GM12878 (cell line): ENCODE measurements around the gene OR6P1. TPM values are rescaled to one million over a fixed set of nuclear protein-coding genes. Genes with fewer than 3 reads are reported as not detected.

ENCODE experiments used
- ATAC-seq: fragments of 200-7000 bp; cut with Tn5 transposase; 3 replicates; pipeline ENCODE4 v1.9.1; 2020; ENCODE audit warnings: mild to moderate bottlenecking, moderate library complexity
- BruUV-seq: library from RNA; stranded (reverse); fragments of 400-500 nt; replicated peaks from 2 replicates; lab custom pipeline; 2021; lab: Mats Ljungman, UMichigan
- CTCF ChIA-PET: fragments of 300-600 bp; sonication (Branson Sonifier 250); formaldehyde crosslinking; extraction: SDS; loops from one replicate; lab custom pipeline; 2021; ENCODE audit warnings: inconsistent platforms; lab: Yijun Ruan, JAX
- POLR2A ChIA-PET: fragments of 350-600 bp; formaldehyde crosslinking; extraction: SDS; loops from one replicate; lab custom pipeline; 2021; ENCODE audit warnings: inconsistent platforms; lab: Charles Lee
- RAD21 ChIA-PET: fragments of 300-600 bp; sonication (Branson Sonifier 250); formaldehyde crosslinking; loops from one replicate; lab custom pipeline; 2023; ENCODE audit warnings: antibody characterized with exemption; ENCODE audit not compliant: unreplicated experiment; lab: Charles Lee
- SMC1A ChIA-PET: fragments of 300-600 bp; sonication (Branson Sonifier 250); formaldehyde crosslinking; loops from one replicate; lab custom pipeline; 2023; ENCODE audit not compliant: unreplicated experiment, uncharacterized antibody; lab: Charles Lee
- DNase-seq: peaks from one replicate; pipeline ENCODE4 v3.0.0-alpha.2; 2011; ENCODE audit warnings: low read depth, low spot score
- FAIRE-seq: peaks from 3 replicates; lab custom pipeline; 2011; peaks lifted over from hg19 to GRCh38; lab: Jason Lieb, UNC
- H2AFZ ChIP-seq: 2 replicates; pipeline ENCODE4 v1.6.0; 2011; ENCODE audit warnings: low read depth, low read length, control low read depth; ENCODE audit not compliant: control insufficient read depth
- H3K27ac ChIP-seq: 2 replicates; pipeline ENCODE4 v1.5.1; 2011; ENCODE audit warnings: control low read depth; ENCODE audit not compliant: control insufficient read depth, insufficient read depth
- H3K27me3 ChIP-seq, 2 experiments: replicated peaks in 1 of 2; 2 replicates each; pipeline versions ENCODE4 v1.6.0 to v1.6.1; 2011; ENCODE audit warnings: low read length in 1 of 2; ENCODE audit not compliant: control insufficient read depth in 2 of 2, insufficient read depth in 2 of 2
- H3K36me3 ChIP-seq, 2 experiments: 2 replicates each; pipeline ENCODE4 v1.5.1; 2011; ENCODE audit warnings: low read length in 1 of 2; ENCODE audit not compliant: control insufficient read depth in 2 of 2, insufficient read depth in 2 of 2
- H3K4me1 ChIP-seq: 2 replicates; pipeline ENCODE4 v1.6.1; 2011; ENCODE audit warnings: mild to moderate bottlenecking, low read length, moderate library complexity, mixed read lengths; ENCODE audit not compliant: control insufficient read depth, insufficient read depth
- H3K4me2 ChIP-seq: 2 replicates; pipeline ENCODE4 v1.6.0; 2011; ENCODE audit warnings: control low read depth; ENCODE audit not compliant: control insufficient read depth, insufficient read depth
- H3K4me3 ChIP-seq: fragments of 200-600 bp; sonication (generic); 2 replicates; pipeline ENCODE4 v1.5.1; 2016
- H3K79me2 ChIP-seq: 2 replicates; pipeline ENCODE4 v1.6.0; 2011; ENCODE audit warnings: low read length; ENCODE audit not compliant: control insufficient read depth, insufficient read depth
- H3K9ac ChIP-seq: 2 replicates; pipeline ENCODE4 v1.8.0; 2011; ENCODE audit warnings: low read length, control low read depth, mixed read lengths; ENCODE audit not compliant: control insufficient read depth, insufficient read depth
- H3K9me3 ChIP-seq: replicated peaks from 3 replicates; pipeline ENCODE4 v1.5.1; 2011; ENCODE audit warnings: mild to moderate bottlenecking, low read length; ENCODE audit not compliant: control insufficient read depth, insufficient read depth
- H4K20me1 ChIP-seq: 2 replicates; pipeline ENCODE4 v1.6.0; 2011; ENCODE audit not compliant: control insufficient read depth, insufficient read depth
- CEBPB ChIP-seq, 2 experiments: fragments of 150-350 bp in 1 of 2; IDR thresholded peaks; 2 replicates each; pipeline ENCODE4 v1.6.1; 2012 to 2014; ENCODE audit warnings: low read depth in 2 of 2, low read length in 2 of 2, borderline replicate concordance in 1 of 2, inconsistent platforms in 1 of 2
- CHD4 ChIP-seq: fragments of 200-600 bp; sonication (generic); IDR thresholded peaks from 2 replicates; pipeline ENCODE4 v1.6.1; 2016; ENCODE audit warnings: mild to moderate bottlenecking
- CREB1 ChIP-seq: IDR thresholded peaks from 2 replicates; pipeline ENCODE4 v1.6.1; 2012; ENCODE audit warnings: low read depth, mild to moderate bottlenecking, inconsistent platforms
- ETV6 ChIP-seq, 2 experiments: fragments of 450-650 bp in 1 of 2; IDR thresholded peaks in 1 of 2; conservative IDR thresholded peaks in 1 of 2; 2 replicates each; pipeline ENCODE4 v1.6.1; 2014; ENCODE audit warnings: antibody characterized with exemption in 1 of 2, borderline replicate concordance in 1 of 2, low read depth in 1 of 2, mild to moderate bottlenecking in 1 of 2, moderate library complexity in 1 of 2
- EZH2 ChIP-seq: IDR thresholded peaks from 2 replicates; pipeline ENCODE4 v1.6.1; 2012; ENCODE audit warnings: low read depth, mild to moderate bottlenecking, control low read depth, inconsistent platforms, low read length, borderline replicate concordance; ENCODE audit not compliant: control insufficient read depth
- IKZF2 ChIP-seq, 2 experiments: fragments of 450-650 bp; IDR thresholded peaks; 2 replicates each; pipeline ENCODE4 v1.6.1; 2017; ENCODE audit warnings: mild to moderate bottlenecking in 2 of 2, moderate library complexity in 2 of 2
- JUND ChIP-seq: IDR thresholded peaks from 2 replicates; pipeline ENCODE4 v1.6.1; 2012; ENCODE audit warnings: low read depth, mild to moderate bottlenecking, low read length, improper control_type of control experiment, moderate library complexity
- POLR2A ChIP-seq: IDR thresholded peaks from 2 replicates; pipeline ENCODE4 v1.6.1; 2011; ENCODE audit warnings: low read depth, mild to moderate bottlenecking, low read length
- RBBP5 ChIP-seq: fragments of 200-600 bp; sonication (generic); conservative IDR thresholded peaks from 2 replicates; pipeline ENCODE4 v1.6.1; 2016
- RFX5 ChIP-seq: IDR thresholded peaks from 2 replicates; pipeline ENCODE4 v1.6.1; 2011; ENCODE audit warnings: low read depth, low read length, improper control_type of control experiment
- RUNX3 ChIP-seq: IDR thresholded peaks from 2 replicates; pipeline ENCODE4 v1.6.1; 2012; ENCODE audit warnings: low read length, inconsistent platforms
- SIX5 ChIP-seq: IDR thresholded peaks from 2 replicates; pipeline ENCODE4 v1.6.1; 2011; ENCODE audit warnings: mild to moderate bottlenecking, low read depth, low read length, moderate library complexity; ENCODE audit not compliant: severe bottlenecking
- STAT1 ChIP-seq: fragments of 450-650 bp; conservative IDR thresholded peaks from 2 replicates; pipeline ENCODE4 v1.6.1; 2014; ENCODE audit warnings: antibody characterized with exemption, mild to moderate bottlenecking
- ZBED1 ChIP-seq: IDR thresholded peaks from 2 replicates; pipeline ENCODE4 v1.6.1; 2016; ENCODE audit warnings: borderline replicate concordance
- ZSCAN29 ChIP-seq: fragments of 450-650 bp; IDR thresholded peaks from 2 replicates; pipeline ENCODE4 v1.6.1; 2017; ENCODE audit warnings: mild to moderate bottlenecking, moderate library complexity
- WGBS: methylation state at CpG from one replicate; pipeline ENCODE4 v1.1.6; 2016; ENCODE audit warnings: low lambda C conversion rate; ENCODE audit not compliant: insufficient replicate concordance, insufficient coverage; ENCODE audit errors: missing lambda C conversion rate; 5-methylcytosine and 5-hydroxymethylcytosine counted together
- in situ Hi-C: fragments of 300-500 bp; cut with MboI; formaldehyde crosslinking; loops from 9 replicates; pipeline ENCODE4 v1.14.3; 2018; ENCODE audit warnings: mixed read lengths
- intact Hi-C: fragments of 100-400 bp; cut with micrococcal nuclease; formaldehyde crosslinking; loops from one replicate; pipeline ENCODE4 v1.14.2; 2022; ENCODE audit not compliant: unreplicated experiment
- polyA plus RNA-seq, 11 experiments: library from polyadenylated mRNA; depleted of rRNA in 4 of 11; unstranded in 6 of 11; stranded (reverse) in 5 of 11; fragments of >200 nt; fragmentation: Nextera tagmentation in 4 of 11; fragmentation: Illumina TruSeq in 1 of 11; extraction: Ambion mirVana in 4 of 11; extraction: Trizol in 1 of 11; gene quantifications; 1 replicate in 1 of 11; 2 replicates in 10 of 11; pipeline versions ENCODE4 v1.2.1 to v1.2.3, GENCODE V29; 2011 to 2016; ENCODE audit warnings: inconsistent platforms in 2 of 11, missing spikeins in 2 of 11, low read depth in 1 of 11
- total RNA-seq, 4 experiments: library from RNA; depleted of rRNA in 3 of 4; stranded (reverse); fragments of >200 nt in 3 of 4; fragmentation: Illumina TruSeq in 1 of 4; extraction: Trizol in 1 of 4; gene quantifications; 2 replicates each; pipeline versions ENCODE4 v1.2.1 to v1.2.3, GENCODE V29; 2013 to 2021
- TF ChIP-seq, protein P1 (sequence below): IDR thresholded peaks from 2 replicates; pipeline ENCODE4 v1.6.1; 2011; ENCODE audit warnings: borderline replicate concordance, low read depth, mild to moderate bottlenecking, moderate library complexity, low read length; ENCODE audit not compliant: insufficient read depth, poor library complexity, severe bottlenecking

OR6P1 gene
- total and polyA plus RNA-seq, 10 of the 15 experiments (the other 5 are each of a cell fraction or from before 2014, with no cell fraction given) = not detected

DNA sequence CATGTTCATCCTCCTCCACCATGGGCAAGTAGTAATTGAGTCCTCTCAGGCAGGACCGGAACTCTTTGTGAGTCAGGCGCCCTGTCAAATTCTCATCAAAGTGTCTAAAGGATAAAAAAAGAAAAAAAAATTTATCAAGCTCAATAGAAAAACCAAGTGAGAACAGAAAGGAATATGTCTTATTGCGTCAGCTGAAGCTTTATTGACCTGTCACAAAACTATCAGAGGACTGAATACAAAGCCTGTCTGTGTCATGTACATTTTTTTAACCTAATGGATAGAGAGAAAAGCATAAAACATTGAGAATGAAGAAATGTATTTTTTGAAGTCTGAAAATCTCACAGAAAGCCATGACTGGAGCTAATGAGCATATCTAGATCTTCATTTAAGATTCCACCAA lies 43.4 kb upstream of the OR6P1 start:
- Histone ChIP-seq H3K27me3 (0 out of 4 replicates have a peak, but pooled peaks cover 0 to 2% of the 10 kb centered on the region in 2 experiments), H4K20me1 (no peaks in the 10 kb centered on the region), H3K36me3 (no peaks in the 10 kb centered on the region), H3K4me3 (no peak overlapping the region), H3K9ac (no peak overlapping the region), H3K4me1 (no peaks in the 10 kb centered on the region), H3K27ac (no peak overlapping the region), H3K79me2 (no peaks in the 10 kb centered on the region), H3K4me2 (no peak overlapping the region), H3K9me3 (no peaks in the 10 kb centered on the region), H2AFZ (no peak overlapping the region)
- DNase-seq (no peak), FAIRE-seq (no peak), ATAC-seq (no peak)
- WGBS = 73% methylated on average over 3 of the region's 3 CpGs
- ChIA-PET POLR2A (no interaction called here), RAD21 (no interaction called here), SMC1A (interaction anchor here (0.6 kb wide), 1 partner anchor 297 kb away, joined by 3 read pairs; no protein-coding TSS in a partner anchor), CTCF (interaction anchor here (0.5 to 1.7 kb wide), 3 partner anchors 89 to 385 kb away, joined by 3 read pairs; no protein-coding TSS in a partner anchor)
- intact Hi-C loops = no loop called here
- TF ChIP-seq RUNX3 (no peak), SIX5 (no peak), CHD4 (no peak), STAT1 (no peak)
- in situ Hi-C loops = no loop called here
- no TSS peak for BruUV-seq

DNA sequence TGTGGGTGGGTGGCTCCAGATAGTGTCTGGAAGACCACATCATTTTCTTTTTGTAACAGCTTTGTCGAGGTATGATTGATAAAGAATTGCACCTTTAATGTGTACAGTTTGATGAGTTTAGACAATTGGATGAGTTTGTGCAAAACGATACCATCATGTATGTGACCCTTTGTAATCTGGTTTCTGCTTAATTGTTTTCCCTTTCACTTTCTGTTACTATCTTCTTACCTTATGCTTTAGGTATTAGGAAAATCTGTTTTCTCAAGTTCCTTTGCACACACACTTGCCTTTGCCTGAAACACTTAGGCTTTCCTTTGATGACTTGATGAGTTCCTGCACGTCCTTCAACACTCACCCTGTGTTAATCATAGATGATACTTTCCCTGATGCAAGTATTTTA lies 41.5 kb upstream of the OR6P1 start:
- ChIA-PET RAD21 (no interaction called here), CTCF (no interaction called here), SMC1A (no interaction called here), POLR2A (no interaction called here)
- no peak for TF ChIP-seq JUND
- TF ChIP-seq ETV6 (conservative IDR thresholded peaks at IDR 0.05 in 1 of 2, IDR thresholded peaks at IDR 0.05 in 1 of 2; ENCODE audit: borderline replicate concordance in 1 of 2, low read depth in 1 of 2) = no peak
- TF ChIP-seq CEBPB (IDR thresholded peaks at IDR 0.05; ENCODE audit: borderline replicate concordance in 1 of 2, low read depth in 2 of 2, low read length in 2 of 2) = no peak
- no peak for TF ChIP-seq POLR2A
- TF ChIP-seq IKZF2 (IDR thresholded peaks at IDR 0.05) = no peak
- no peak for TF ChIP-seq CREB1
- no peak for TF ChIP-seq EZH2
- no peak for TF ChIP-seq RFX5
- TF ChIP-seq, protein P1, sequence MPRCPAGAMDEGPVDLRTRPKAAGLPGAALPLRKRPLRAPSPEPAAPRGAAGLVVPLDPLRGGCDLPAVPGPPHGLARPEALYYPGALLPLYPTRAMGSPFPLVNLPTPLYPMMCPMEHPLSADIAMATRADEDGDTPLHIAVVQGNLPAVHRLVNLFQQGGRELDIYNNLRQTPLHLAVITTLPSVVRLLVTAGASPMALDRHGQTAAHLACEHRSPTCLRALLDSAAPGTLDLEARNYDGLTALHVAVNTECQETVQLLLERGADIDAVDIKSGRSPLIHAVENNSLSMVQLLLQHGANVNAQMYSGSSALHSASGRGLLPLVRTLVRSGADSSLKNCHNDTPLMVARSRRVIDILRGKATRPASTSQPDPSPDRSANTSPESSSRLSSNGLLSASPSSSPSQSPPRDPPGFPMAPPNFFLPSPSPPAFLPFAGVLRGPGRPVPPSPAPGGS = no peak
- TF ChIP-seq ZSCAN29 = no peak
- no peak for TF ChIP-seq RBBP5
- no peak for TF ChIP-seq ZBED1
- in situ Hi-C loops = no loop called here
- Histone ChIP-seq H3K4me3 (no peak overlapping the region), H3K9me3 (no peaks in the 10 kb centered on the region), H3K27ac (no peak overlapping the region), H3K27me3 (0 out of 4 replicates have a peak, but pooled peaks cover 0 to 2% of the 10 kb centered on the region in 2 experiments), H3K9ac (no peak overlapping the region), H4K20me1 (no peaks in the 10 kb centered on the region), H3K79me2 (no peaks in the 10 kb centered on the region), H3K4me2 (peak overlapping the region; percentile 13; the same call in 1 of the 2 replicates), H2AFZ (no peak overlapping the region), H3K36me3 (no peaks in the 10 kb centered on the region), H3K4me1 (no peaks in the 10 kb centered on the region)
- intact Hi-C loops = no loop called here
- WGBS = 2% methylated on average over 3 of the region's 3 CpGs
- FAIRE-seq (peak; percentile 38), DNase-seq (no peak), ATAC-seq (peak; percentile 63)
- no TSS peak for BruUV-seq
